Inflammatory macrophage (primary cell): ENCODE measurements around the gene SLC37A4.
"Not testable (repeated sequence)": the region's sequence is repeated elsewhere in the genome, so short reads cannot be mapped to it uniquely, and the experiment has no call there.

Experiments used
- DNase-seq, 2 donors: peaks; one replicate each; pipeline ENCODE4 v3.0.0-alpha.2; 2020 to 2022
- total RNA-seq, 18 experiments: gene quantifications; one replicate each; lab custom pipeline; 2026; ENCODE audit warnings: mixed read lengths in 6 of 18, inconsistent platforms in 2 of 18; lab: John Stamatoyannopoulos, UW

Gene SLC37A4
- total RNA-seq = 7.7 to 37.9 (median 20.4) reads per million in 18 experiments

GRCh38 chr11:119030329-119031047 lies at the start of gene SLC37A4:
Gene SLC37A4 (minus strand): TSS chr11:119030877.
- DNase-seq = peak; percentile 98 to 99

- DNase-seq = no peak
These were observed 48.2 kb upstream of the SLC37A4 start for GRCh38 chr11:119078675-119079420.

GRCh38 chr11:119077839-119078238 lies 47.2 kb upstream of the SLC37A4 start:
- DNase-seq = no peak

GRCh38 chr11:119067371-119068222 lies 36.9 kb upstream of the SLC37A4 start, which contains the start of gene VPS11:
Gene VPS11 (plus strand): TSS chr11:119067818. CDS start chr11:119067824, 6 bp downstream.
- DNase-seq = peak; percentile 94 to 97

GRCh38 chr11:119065369-119065768 lies 34.7 kb upstream of the SLC37A4 start:
- DNase-seq = peak; percentile 48 to 53

GRCh38 chr11:119062779-119063178 lies 32.1 kb upstream of the SLC37A4 start:
- DNase-seq = no peak

GRCh38 chr11:119061256-119061655 lies 30.6 kb upstream of the SLC37A4 start:
- DNase-seq = no peak

GRCh38 chr11:119059128-119059527 lies 28.5 kb upstream of the SLC37A4 start:
- not testable (repeated sequence) for DNase-seq

GRCh38 chr11:119057000-119057769 lies 26.5 kb upstream of the SLC37A4 start, which contains the start of gene HYOU1:
Gene HYOU1 (minus strand): TSS chr11:119057205. CDS start chr11:119056160, 1,045 bp downstream.
- DNase-seq = peak; percentile 97 to 99

- no peak for DNase-seq
These were observed 25.8 kb upstream of the SLC37A4 start for GRCh38 chr11:119056421-119056999.

- DNase-seq = peak; percentile 29 to 30
These were observed 25.2 kb upstream of the SLC37A4 start for GRCh38 chr11:119055901-119056300.

- DNase-seq = no peak
These were observed 23.7 kb upstream of the SLC37A4 start for GRCh38 chr11:119054418-119054817.

GRCh38 chr11:119052163-119052814 lies 21.6 kb upstream of the SLC37A4 start:
- DNase-seq = no peak

- no peak for DNase-seq
These were observed 20.9 kb upstream of the SLC37A4 start for GRCh38 chr11:119051440-119052162.

- no peak for DNase-seq
These were observed 18.4 kb upstream of the SLC37A4 start for GRCh38 chr11:119049081-119049480.

- DNase-seq = no peak
These were observed 18.0 kb upstream of the SLC37A4 start for GRCh38 chr11:119048644-119049043.

- DNase-seq = no peak
These were observed 16.5 kb upstream of the SLC37A4 start for GRCh38 chr11:119047205-119047604.

GRCh38 chr11:119046489-119046888 lies 15.8 kb upstream of the SLC37A4 start:
- DNase-seq = no peak

GRCh38 chr11:119044708-119045107 lies 14.0 kb upstream of the SLC37A4 start:
- no peak for DNase-seq

- DNase-seq = no peak
These were observed 12.2 kb upstream of the SLC37A4 start for GRCh38 chr11:119042927-119043326.
